IPS-NIHi11 (cell line): ENCODE measurements around the gene PCTP.

Source experiments
- DNase-seq: peaks from one replicate; pipeline ENCODE4 v3.0.0; 2012; ENCODE audit warnings: mixed read lengths, low spot score

PCTP gene

GRCh38 chr17:55750750-55751657 is at the start of gene PCTP:
Gene PCTP, plus strand, starts transcription at chr17:55751051. Its CDS starts 53 bp downstream, at chr17:55751104.
- peak; percentile 97 for DNase-seq

GRCh38 chr17:55702150-55702549 is 48.7 kb upstream of the PCTP start:
- no peak for DNase-seq

- DNase-seq, result no peak
Measured at GRCh38 chr17:55704401-55704800, 46.5 kb upstream of the PCTP start.

- DNase-seq, result no peak
Measured at GRCh38 chr17:55705847-55706246, 45.0 kb upstream of the PCTP start.

- no peak for DNase-seq
Measured at GRCh38 chr17:55706808-55707773, 43.8 kb upstream of the PCTP start.

- DNase-seq, result no peak
Measured at GRCh38 chr17:55708175-55708974, 42.5 kb upstream of the PCTP start.

- no peak for DNase-seq
Measured at GRCh38 chr17:55709440-55709839, 41.4 kb upstream of the PCTP start.

- DNase-seq, result no peak
Measured at GRCh38 chr17:55709984-55710383, 40.9 kb upstream of the PCTP start.

GRCh38 chr17:55710410-55710809 is 40.4 kb upstream of the PCTP start:
- DNase-seq, result no peak

- no peak for DNase-seq
Measured at GRCh38 chr17:55710829-55711496, 39.9 kb upstream of the PCTP start.

GRCh38 chr17:55717432-55717831 is 33.4 kb upstream of the PCTP start:
- DNase-seq, result no peak

GRCh38 chr17:55717898-55718735 is 32.7 kb upstream of the PCTP start:
- DNase-seq, result peak; percentile 33

GRCh38 chr17:55720919-55721836 is 29.7 kb upstream of the PCTP start:
- DNase-seq, result no peak

GRCh38 chr17:55722016-55722736 is 28.7 kb upstream of the PCTP start:
- no peak for DNase-seq

GRCh38 chr17:55722742-55723487 is 27.9 kb upstream of the PCTP start, which contains the start of gene TMEM100:
Gene TMEM100, minus strand, starts transcription at chr17:55722864. Its CDS starts 1,794 bp downstream, at chr17:55721070.
- no peak for DNase-seq

- DNase-seq, result no peak
Measured at GRCh38 chr17:55723488-55723848, 27.4 kb upstream of the PCTP start.

GRCh38 chr17:55726440-55726839 is 24.4 kb upstream of the PCTP start:
- no peak for DNase-seq

- DNase-seq, result no peak
Measured at GRCh38 chr17:55727275-55727674, 23.6 kb upstream of the PCTP start.
